T-cell (primary cell): ENCODE results near the gene SAMD11. TPM values are rescaled to one million over a fixed set of nuclear protein-coding genes. Genes with fewer than 3 reads are reported as not detected.

Experiments used
- ATAC-seq, 4 experiments: fragments of 200-7000 bp in 3 of 4; fragments of 150-1000 bp in 1 of 4; cut with Tn5 transposase; replicated peaks in 1 of 4; 1 replicate in 3 of 4; 2 replicates in 1 of 4; pipeline ENCODE4 v1.10.0; 2021; ENCODE audit warnings: moderate library complexity in 3 of 4, mild to moderate bottlenecking in 2 of 4, moderate number of reproducible peaks in 1 of 4
- CTCF ChIA-PET, 2 donors: fragments of 300-600 bp; sonication (Branson Sonifier 250); formaldehyde crosslinking; loops; one replicate each; lab custom pipeline; 2022; ENCODE audit warnings: antibody characterized with exemption in 2 of 2; lab: Charles Lee
- POLR2A ChIA-PET, 2 donors: fragments of 300-600 bp; sonication (Branson Sonifier 250); formaldehyde crosslinking; loops; one replicate each; lab custom pipeline; 2022; ENCODE audit warnings: antibody characterized with exemption in 2 of 2; lab: Charles Lee
- DNase-seq, 35 experiments: peaks; one replicate each; pipeline versions ENCODE4 v3.0.0 to v3.0.0-alpha.2; 2013 to 2023
- H3K27ac ChIP-seq: one replicate; pipeline ENCODE4 v1.5.1; 2013; ENCODE audit warnings: low read length
- H3K27me3 ChIP-seq, 2 experiments: replicated peaks in 1 of 2; 1 replicate in 1 of 2; 2 replicates in 1 of 2; pipeline versions ENCODE4 v1.6.1 to v1.7.0; 2013; ENCODE audit warnings: low read length in 1 of 2, mixed read lengths in 1 of 2; ENCODE audit not compliant: control insufficient read depth in 2 of 2, insufficient read depth in 2 of 2; ENCODE audit errors: extremely low read depth in 1 of 2
- H3K36me3 ChIP-seq, 2 donors: 1 replicate in 1 of 2; 2 replicates in 1 of 2; pipeline versions ENCODE4 v1.6.1 to v1.7.0; 2013; ENCODE audit warnings: low read length in 1 of 2; ENCODE audit not compliant: control insufficient read depth in 2 of 2, insufficient read depth in 1 of 2; ENCODE audit errors: extremely low read depth in 1 of 2
- H3K4me1 ChIP-seq, 2 experiments: 1 replicate in 1 of 2; 2 replicates in 1 of 2; pipeline versions ENCODE4 v1.6.1 to v1.7.0; 2013; ENCODE audit warnings: low read length in 2 of 2, mixed read lengths in 1 of 2; ENCODE audit not compliant: insufficient read depth in 2 of 2, control insufficient read depth in 1 of 2; ENCODE audit errors: extremely low read depth in 1 of 2
- H3K4me3 ChIP-seq, 2 donors: 1 replicate in 1 of 2; 2 replicates in 1 of 2; pipeline versions ENCODE4 v1.5.1 to v1.7.0; 2013; ENCODE audit warnings: mild to moderate bottlenecking in 2 of 2, low read length in 1 of 2, moderate library complexity in 1 of 2; ENCODE audit not compliant: control insufficient read depth in 1 of 2; ENCODE audit errors: extremely low read depth in 1 of 2
- H3K9me3 ChIP-seq: 2 replicates; pipeline ENCODE4 v1.7.0; 2013
- H3K27ac Mint-ChIP-seq, 2 donors: one replicate each; pipeline ENCODE4 v1.8.0; 2020 to 2021; ENCODE audit warnings: mild to moderate bottlenecking in 2 of 2, mixed read lengths in 2 of 2
- H3K27me3 Mint-ChIP-seq, 2 donors: one replicate each; pipeline ENCODE4 v1.8.0; 2021 to 2022; ENCODE audit warnings: mixed read lengths in 2 of 2
- H3K36me3 Mint-ChIP-seq: one replicate; pipeline ENCODE4 v1.8.0; 2021; ENCODE audit warnings: mixed read lengths
- H3K4me1 Mint-ChIP-seq, 3 donors: one replicate each; pipeline ENCODE4 v1.8.0; 2020 to 2022; ENCODE audit warnings: mixed read lengths in 3 of 3, mild to moderate bottlenecking in 1 of 3
- H3K4me3 Mint-ChIP-seq, 3 donors: one replicate each; pipeline ENCODE4 v1.8.0; 2020 to 2022; ENCODE audit warnings: mild to moderate bottlenecking in 3 of 3, mixed read lengths in 3 of 3, moderate library complexity in 3 of 3
- H3K9me3 Mint-ChIP-seq, 3 donors: one replicate each; pipeline ENCODE4 v1.8.0; 2020 to 2022; ENCODE audit warnings: mixed read lengths in 3 of 3
- WGBS: methylation state at CpG from one replicate; pipeline ENCODE4 v1.1.5; 2013; ENCODE audit warnings: missing lambda C conversion rate; ENCODE audit not compliant: insufficient coverage; 5-methylcytosine and 5-hydroxymethylcytosine counted together
- total RNA-seq, 35 experiments: library from RNA in 6 of 35; stranded (reverse) in 6 of 35; fragments of 120-200 nt in 1 of 35; gene quantifications; one replicate each; pipeline versions ENCODE4 v1.2.1 to v1.2.4 and lab custom pipeline; 2013 to 2026

The SAMD11 gene
- total RNA-seq, 5 donors from 2014 or later (not counting 1 experiment from before 2014, with no cell fraction given): 0.32 to 0.70 (median 0.53) TPM; not detected in 2

GRCh38 chr1:903721-904271, 19.9 kb upstream of the SAMD11 start:
- ATAC-seq (no peak), DNase-seq (peak in 2 of 35 experiments; percentile 12 to 22)
- H3K4me1 Mint-ChIP-seq: peaks cover 5 to 13% (median 8%) of the 10 kb centered on the region in 3 donors
- H3K4me3 Mint-ChIP-seq: peak overlapping the region; percentile 31 to 55 (median 54)
- WGBS: 88% methylated on average over 14 of the region's 21 CpGs
- Histone ChIP-seq H3K9me3 (no peaks in the 10 kb centered on the region), H3K27ac (no peak overlapping the region), H3K4me3 (peak overlapping the region in 1 of 2 donors; percentile 5), H3K36me3 (no peaks in the 10 kb centered on the region), H3K4me1 (peaks cover 0 to 18% of the 10 kb centered on the region in 2 experiments), H3K27me3 (peaks cover 0 to 70% of the 10 kb centered on the region in 2 experiments)
- H3K36me3 Mint-ChIP-seq: no peaks in the 10 kb centered on the region
- CTCF ChIA-PET: no interaction called here
- no peak overlapping the region for H3K27ac Mint-ChIP-seq
- H3K9me3 Mint-ChIP-seq: no peaks in the 10 kb centered on the region
- POLR2A ChIA-PET: no interaction called here
- H3K27me3 Mint-ChIP-seq: peaks cover 23 to 39% of the 10 kb centered on the region in 2 donors

- H3K4me3 ChIP-seq: peak overlapping the region in 1 of 2 donors; percentile 5
- no peaks in the 10 kb centered on the region for H3K9me3 ChIP-seq
- Mint-ChIP-seq H3K36me3 (no peaks in the 10 kb centered on the region), H3K27me3 (peaks cover 23 to 39% of the 10 kb centered on the region in 2 donors), H3K4me3 (peak overlapping the region; percentile 62 to 70 (median 65)), H3K9me3 (no peaks in the 10 kb centered on the region), H3K27ac (no peak overlapping the region), H3K4me1 (peaks cover 5 to 13% (median 6%) of the 10 kb centered on the region in 3 donors)
- no peaks in the 10 kb centered on the region for H3K36me3 ChIP-seq
- no peak overlapping the region for H3K27ac ChIP-seq
- ATAC-seq (peak; percentile 91 to 96 (median 92)), DNase-seq (peak; percentile 59 to 95 (median 82))
- WGBS: 2% methylated on average over 78 of the region's 91 CpGs
- H3K27me3 ChIP-seq: peaks cover 0 to 65% of the 10 kb centered on the region in 2 experiments
- ChIA-PET POLR2A (no interaction called here), CTCF (interaction anchor here (0.5 to 0.7 kb wide), 5 partner anchors 12 to 180 kb away, joined by 3 to 4 read pairs (median 3); no protein-coding TSS in a partner anchor)
- peaks cover 0 to 17% of the 10 kb centered on the region in 2 experiments for H3K4me1 ChIP-seq
Measured at GRCh38 chr1:904310-904950, 19.3 kb upstream of the SAMD11 start.

GRCh38 chr1:905071-905749, 18.5 kb upstream of the SAMD11 start:
- Histone ChIP-seq H3K9me3 (no peaks in the 10 kb centered on the region), H3K27ac (no peak overlapping the region), H3K36me3 (no peaks in the 10 kb centered on the region), H3K4me3 (peak overlapping the region; percentile 27 to 39), H3K4me1 (peaks cover 0 to 17% of the 10 kb centered on the region in 2 experiments), H3K27me3 (peaks cover 0 to 58% of the 10 kb centered on the region in 2 experiments)
- H3K4me3 Mint-ChIP-seq: peak overlapping the region; percentile 61 to 70 (median 70)
- ChIA-PET POLR2A (no interaction called here), CTCF (interaction anchor here in 1 of 2 donors (0.5 to 0.6 kb wide), 4 partner anchors 12 to 179 kb away, joined by 3 to 4 read pairs (median 3); no protein-coding TSS in a partner anchor)
- ATAC-seq: peak; percentile 13 to 43 (median 35)
- no peaks in the 10 kb centered on the region for H3K9me3 Mint-ChIP-seq
- no peaks in the 10 kb centered on the region for H3K36me3 Mint-ChIP-seq
- no peak overlapping the region for H3K27ac Mint-ChIP-seq
- WGBS: 7% methylated on average over 38 of the region's 49 CpGs
- DNase-seq: peak in 9 of 35 experiments; percentile 3 to 46 (median 24)
- H3K4me1 Mint-ChIP-seq: peaks cover 5 to 12% (median 6%) of the 10 kb centered on the region in 3 donors
- peaks cover 23 to 37% of the 10 kb centered on the region in 2 donors for H3K27me3 Mint-ChIP-seq

DNA sequence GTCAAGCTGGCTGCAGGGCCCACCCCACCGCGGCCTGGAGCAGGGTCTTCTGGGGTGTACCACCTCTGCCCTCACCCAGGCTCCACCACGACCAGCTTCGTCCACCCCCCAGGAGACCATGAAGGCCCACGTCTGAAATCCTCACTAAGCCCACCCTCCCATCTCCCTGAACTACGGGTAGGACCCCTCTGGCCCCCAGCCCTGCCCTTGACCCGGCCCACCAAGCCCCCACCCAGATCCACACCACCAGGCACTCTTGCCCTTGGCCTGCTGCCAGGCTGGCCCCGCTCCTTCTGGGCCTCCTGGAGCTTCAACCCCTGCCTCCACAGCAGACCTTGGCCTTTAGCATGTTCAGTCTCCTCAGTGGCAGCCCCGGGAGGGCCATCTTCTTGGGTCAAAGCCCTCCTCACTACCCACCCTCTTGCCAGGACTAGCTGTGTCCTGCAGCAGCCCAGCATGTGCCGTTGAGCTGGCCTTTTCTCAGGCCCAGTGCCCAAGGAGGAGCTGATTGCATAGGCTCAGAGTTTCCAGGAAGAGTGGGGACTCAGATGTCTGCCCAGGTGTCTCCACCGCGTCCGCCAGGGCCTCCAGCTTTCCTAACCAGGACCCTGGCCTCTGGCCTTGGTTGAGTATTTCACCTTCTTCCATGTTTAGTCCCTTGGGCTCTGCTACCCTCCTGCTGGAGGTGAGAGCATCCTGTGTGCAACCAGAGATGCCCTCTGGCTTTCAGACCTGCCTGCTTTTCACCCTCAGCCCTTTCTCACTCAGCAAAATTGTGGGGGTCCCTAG, 17.7 kb upstream of the SAMD11 start:
- Histone ChIP-seq H3K36me3 (no peaks in the 10 kb centered on the region), H3K9me3 (no peaks in the 10 kb centered on the region), H3K27me3 (peaks cover 0 to 61% of the 10 kb centered on the region in 2 experiments), H3K27ac (no peak overlapping the region), H3K4me3 (no peak overlapping the region), H3K4me1 (peaks cover 0 to 17% of the 10 kb centered on the region in 2 experiments)
- DNase-seq (peak in 4 of 35 experiments; percentile 5 to 23 (median 8)), ATAC-seq (no peak)
- 90% methylated on average over 7 of the region's 13 CpGs for WGBS
- no peaks in the 10 kb centered on the region for H3K36me3 Mint-ChIP-seq
- H3K27ac Mint-ChIP-seq: no peak overlapping the region
- peak overlapping the region in 2 of 3 donors; percentile 11 to 13 for H3K4me3 Mint-ChIP-seq
- H3K27me3 Mint-ChIP-seq: peaks cover 25 to 40% of the 10 kb centered on the region in 2 donors
- no peaks in the 10 kb centered on the region for H3K9me3 Mint-ChIP-seq
- CTCF ChIA-PET: no interaction called here
- peaks cover 5 to 10% (median 6%) of the 10 kb centered on the region in 3 donors for H3K4me1 Mint-ChIP-seq
- POLR2A ChIA-PET: no interaction called here

DNA sequence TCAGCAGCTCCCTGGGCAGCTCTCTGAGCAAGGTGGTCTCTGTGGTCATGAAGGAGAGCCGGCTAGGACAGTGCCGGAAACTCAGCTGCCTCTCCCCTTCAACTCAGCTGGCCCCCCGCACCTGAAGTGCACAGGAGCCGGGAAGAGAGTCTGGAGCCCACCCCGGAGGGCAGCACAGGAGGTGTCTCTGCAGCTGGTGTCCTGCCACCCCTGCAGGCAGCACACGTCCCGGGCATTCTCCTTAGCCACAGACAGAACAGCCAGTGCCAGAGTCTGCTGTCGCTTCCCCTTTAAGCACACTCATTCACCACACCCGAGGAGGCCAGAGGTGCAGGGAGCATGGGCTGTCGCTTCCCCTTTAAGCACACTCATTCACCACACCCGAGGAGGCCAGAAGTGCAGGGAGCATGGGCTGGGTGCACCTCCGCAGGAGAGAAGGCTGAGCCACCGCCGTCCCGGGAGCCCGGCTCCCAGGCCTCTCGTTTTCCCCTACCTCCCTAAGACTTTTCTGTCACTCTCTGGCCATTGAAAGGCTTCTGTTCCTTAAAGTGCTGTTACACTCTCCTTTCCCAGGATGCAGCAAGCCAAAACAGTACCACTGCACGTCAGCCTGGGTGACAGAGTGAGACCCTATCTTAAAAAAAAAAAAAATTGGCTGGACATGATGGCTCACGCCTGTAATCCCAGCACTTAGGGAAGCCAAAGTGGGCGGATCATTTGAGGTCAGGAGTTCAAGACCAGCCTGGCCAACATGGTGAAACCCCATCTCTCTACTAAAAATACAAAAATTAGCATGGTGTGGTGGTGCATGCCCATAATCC, 16.9 kb upstream of the SAMD11 start:
- ATAC-seq: no peak
- H3K27ac Mint-ChIP-seq: no peak overlapping the region

More for the DNA sequence above, 16.9 kb upstream of the SAMD11 start:
- Histone ChIP-seq H3K4me3 (no peak overlapping the region), H3K9me3 (no peaks in the 10 kb centered on the region), H3K27me3 (peaks cover 0 to 64% of the 10 kb centered on the region in 2 experiments), H3K36me3 (no peaks in the 10 kb centered on the region), H3K4me1 (peaks cover 0 to 17% of the 10 kb centered on the region in 2 experiments), H3K27ac (no peak overlapping the region)
- H3K9me3 Mint-ChIP-seq: no peaks in the 10 kb centered on the region
- CTCF ChIA-PET: no interaction called here
- peaks cover 5 to 10% (median 6%) of the 10 kb centered on the region in 3 donors for H3K4me1 Mint-ChIP-seq
- WGBS: 48% methylated on average over 16 of the region's 20 CpGs
- H3K27me3 Mint-ChIP-seq: peaks cover 30 to 41% of the 10 kb centered on the region in 2 donors
- no peaks in the 10 kb centered on the region for H3K36me3 Mint-ChIP-seq
- POLR2A ChIA-PET: no interaction called here
- DNase-seq: peak in 4 of 35 experiments; percentile 4 to 25 (median 13)
- peak overlapping the region in 1 of 3 donors; percentile 11 for H3K4me3 Mint-ChIP-seq
